ENCODE measurements around the gene TUBA1C. TPM values are rescaled to one million over a fixed set of nuclear protein-coding genes. Genes with fewer than 3 reads are reported as not detected.

The TUBA1C gene
- total and polyA plus RNA-seq, 9 of the 15 experiments (the other 6 are each of a cell fraction or from before 2014, with no cell fraction given) = 755 to 3,012 (median 914) TPM

DNA sequence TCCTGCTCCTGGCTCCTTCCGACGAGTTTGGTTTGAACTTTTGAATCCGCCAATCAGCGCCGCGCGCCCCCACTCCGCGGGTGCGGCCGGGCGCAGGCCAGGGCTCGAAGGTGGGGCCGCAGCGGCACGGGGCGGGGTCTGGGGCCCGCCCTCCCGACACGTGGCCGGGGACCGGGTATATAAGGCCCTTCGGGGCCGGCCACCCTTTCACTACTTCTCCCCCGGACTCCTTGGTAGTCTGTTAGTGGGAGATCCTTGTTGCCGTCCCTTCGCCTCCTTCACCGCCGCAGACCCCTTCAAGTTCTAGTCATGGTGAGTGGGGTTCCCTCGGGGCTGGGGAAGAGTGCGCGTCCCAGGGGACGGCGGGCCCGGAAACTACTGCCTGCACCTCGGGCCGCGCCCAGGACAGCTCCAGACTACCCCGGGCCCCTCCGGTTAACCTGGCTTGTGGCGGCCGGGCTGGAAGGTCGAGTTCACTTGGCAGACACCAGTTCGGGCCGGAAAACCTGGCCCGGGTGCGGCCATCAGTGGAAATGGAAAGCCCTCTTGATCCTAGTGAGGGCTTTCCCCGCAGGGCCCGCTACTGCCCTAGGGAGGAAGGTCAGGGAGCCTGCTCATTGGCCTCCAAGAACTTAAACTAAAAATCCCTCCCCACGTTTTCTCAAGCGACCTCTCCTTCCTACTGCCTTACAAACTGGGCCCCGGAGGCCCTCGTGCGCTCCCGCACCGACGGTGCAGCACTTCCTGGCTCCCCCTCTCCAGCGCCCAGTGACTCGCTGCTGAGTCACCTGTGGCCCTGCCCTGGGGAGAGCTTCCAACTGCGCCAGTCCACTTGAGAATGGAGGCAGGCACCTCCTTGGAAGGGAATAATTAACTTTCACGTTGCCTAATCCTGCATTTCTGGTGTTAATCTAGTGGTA lies at the start of gene TUBA1C (continued):
- TF ChIP-seq, protein P1, sequence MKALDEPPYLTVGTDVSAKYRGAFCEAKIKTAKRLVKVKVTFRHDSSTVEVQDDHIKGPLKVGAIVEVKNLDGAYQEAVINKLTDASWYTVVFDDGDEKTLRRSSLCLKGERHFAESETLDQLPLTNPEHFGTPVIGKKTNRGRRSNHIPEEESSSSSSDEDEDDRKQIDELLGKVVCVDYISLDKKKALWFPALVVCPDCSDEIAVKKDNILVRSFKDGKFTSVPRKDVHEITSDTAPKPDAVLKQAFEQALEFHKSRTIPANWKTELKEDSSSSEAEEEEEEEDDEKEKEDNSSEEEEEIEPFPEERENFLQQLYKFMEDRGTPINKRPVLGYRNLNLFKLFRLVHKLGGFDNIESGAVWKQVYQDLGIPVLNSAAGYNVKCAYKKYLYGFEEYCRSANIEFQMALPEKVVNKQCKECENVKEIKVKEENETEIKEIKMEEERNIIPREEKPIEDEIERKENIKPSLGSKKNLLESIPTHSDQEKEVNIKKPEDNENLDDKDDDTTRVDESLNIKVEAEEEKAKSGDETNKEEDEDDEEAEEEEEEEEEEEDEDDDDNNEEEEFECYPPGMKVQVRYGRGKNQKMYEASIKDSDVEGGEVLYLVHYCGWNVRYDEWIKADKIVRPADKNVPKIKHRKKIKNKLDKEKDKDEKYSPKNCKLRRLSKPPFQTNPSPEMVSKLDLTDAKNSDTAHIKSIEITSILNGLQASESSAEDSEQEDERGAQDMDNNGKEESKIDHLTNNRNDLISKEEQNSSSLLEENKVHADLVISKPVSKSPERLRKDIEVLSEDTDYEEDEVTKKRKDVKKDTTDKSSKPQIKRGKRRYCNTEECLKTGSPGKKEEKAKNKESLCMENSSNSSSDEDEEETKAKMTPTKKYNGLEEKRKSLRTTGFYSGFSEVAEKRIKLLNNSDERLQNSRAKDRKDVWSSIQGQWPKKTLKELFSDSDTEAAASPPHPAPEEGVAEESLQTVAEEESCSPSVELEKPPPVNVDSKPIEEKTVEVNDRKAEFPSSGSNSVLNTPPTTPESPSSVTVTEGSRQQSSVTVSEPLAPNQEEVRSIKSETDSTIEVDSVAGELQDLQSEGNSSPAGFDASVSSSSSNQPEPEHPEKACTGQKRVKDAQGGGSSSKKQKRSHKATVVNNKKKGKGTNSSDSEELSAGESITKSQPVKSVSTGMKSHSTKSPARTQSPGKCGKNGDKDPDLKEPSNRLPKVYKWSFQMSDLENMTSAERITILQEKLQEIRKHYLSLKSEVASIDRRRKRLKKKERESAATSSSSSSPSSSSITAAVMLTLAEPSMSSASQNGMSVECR (CRISPR knock-in tag; IDR thresholded peaks at IDR 0.05) = peak; percentile 85
- TF ChIP-seq ZNF124 (CRISPR knock-in tag; IDR thresholded peaks at IDR 0.05) = no peak
- TF ChIP-seq GATA2 (CRISPR knock-in tag; IDR thresholded peaks at IDR 0.05) = no peak
- no peak for TF ChIP-seq ARID2 (IDR thresholded peaks at IDR 0.05)
- TF ChIP-seq, protein P2, sequence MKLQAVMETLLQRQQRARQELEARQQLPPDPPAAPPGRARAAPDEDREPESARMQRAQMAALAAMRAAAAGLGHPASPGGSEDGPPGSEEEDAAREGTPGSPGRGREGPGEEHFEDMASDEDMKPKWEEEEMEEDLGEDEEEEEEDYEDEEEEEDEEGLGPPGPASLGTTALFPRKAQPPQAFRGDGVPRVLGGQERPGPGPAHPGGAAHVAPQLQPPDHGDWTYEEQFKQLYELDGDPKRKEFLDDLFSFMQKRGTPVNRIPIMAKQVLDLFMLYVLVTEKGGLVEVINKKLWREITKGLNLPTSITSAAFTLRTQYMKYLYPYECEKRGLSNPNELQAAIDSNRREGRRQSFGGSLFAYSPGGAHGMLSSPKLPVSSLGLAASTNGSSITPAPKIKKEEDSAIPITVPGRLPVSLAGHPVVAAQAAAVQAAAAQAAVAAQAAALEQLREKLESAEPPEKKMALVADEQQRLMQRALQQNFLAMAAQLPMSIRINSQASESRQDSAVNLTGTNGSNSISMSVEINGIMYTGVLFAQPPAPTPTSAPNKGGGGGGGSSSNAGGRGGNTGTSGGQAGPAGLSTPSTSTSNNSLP (IDR thresholded peaks at IDR 0.05; ENCODE audit: borderline replicate concordance, low read depth, low read length) = no peak
- TF ChIP-seq E2F3 (CRISPR knock-in tag; IDR thresholded peaks at IDR 0.05) = no peak
- peak; percentile 10; the same call in 1 of the 2 replicates for TF ChIP-seq HDAC2 (IDR thresholded peaks at IDR 0.05)
- no peak for TF ChIP-seq ZNF23 (CRISPR knock-in tag; IDR thresholded peaks at IDR 0.05)
- peak; percentile 55 to 66; a peak in 3 of 4 replicates for TF ChIP-seq HDAC1 (IDR thresholded peaks at IDR 0.05)
- TF ChIP-seq ZNF24 (IDR thresholded peaks at IDR 0.05) = peak; percentile 18; the same call in 1 of the 2 replicates
- peak; percentile 90 for TF ChIP-seq HMGN3 (IDR thresholded peaks at IDR 0.05; ENCODE audit: borderline replicate concordance, extremely low read depth, insufficient read length, low read depth, low read length)
- no peak for TF ChIP-seq ZNF140 (CRISPR knock-in tag; IDR thresholded peaks at IDR 0.05)
- TF ChIP-seq, protein P3, sequence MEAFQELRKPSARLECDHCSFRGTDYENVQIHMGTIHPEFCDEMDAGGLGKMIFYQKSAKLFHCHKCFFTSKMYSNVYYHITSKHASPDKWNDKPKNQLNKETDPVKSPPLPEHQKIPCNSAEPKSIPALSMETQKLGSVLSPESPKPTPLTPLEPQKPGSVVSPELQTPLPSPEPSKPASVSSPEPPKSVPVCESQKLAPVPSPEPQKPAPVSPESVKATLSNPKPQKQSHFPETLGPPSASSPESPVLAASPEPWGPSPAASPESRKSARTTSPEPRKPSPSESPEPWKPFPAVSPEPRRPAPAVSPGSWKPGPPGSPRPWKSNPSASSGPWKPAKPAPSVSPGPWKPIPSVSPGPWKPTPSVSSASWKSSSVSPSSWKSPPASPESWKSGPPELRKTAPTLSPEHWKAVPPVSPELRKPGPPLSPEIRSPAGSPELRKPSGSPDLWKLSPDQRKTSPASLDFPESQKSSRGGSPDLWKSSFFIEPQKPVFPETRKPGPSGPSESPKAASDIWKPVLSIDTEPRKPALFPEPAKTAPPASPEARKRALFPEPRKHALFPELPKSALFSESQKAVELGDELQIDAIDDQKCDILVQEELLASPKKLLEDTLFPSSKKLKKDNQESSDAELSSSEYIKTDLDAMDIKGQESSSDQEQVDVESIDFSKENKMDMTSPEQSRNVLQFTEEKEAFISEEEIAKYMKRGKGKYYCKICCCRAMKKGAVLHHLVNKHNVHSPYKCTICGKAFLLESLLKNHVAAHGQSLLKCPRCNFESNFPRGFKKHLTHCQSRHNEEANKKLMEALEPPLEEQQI (IDR thresholded peaks at IDR 0.05) = no peak
- TF ChIP-seq, protein P4, sequence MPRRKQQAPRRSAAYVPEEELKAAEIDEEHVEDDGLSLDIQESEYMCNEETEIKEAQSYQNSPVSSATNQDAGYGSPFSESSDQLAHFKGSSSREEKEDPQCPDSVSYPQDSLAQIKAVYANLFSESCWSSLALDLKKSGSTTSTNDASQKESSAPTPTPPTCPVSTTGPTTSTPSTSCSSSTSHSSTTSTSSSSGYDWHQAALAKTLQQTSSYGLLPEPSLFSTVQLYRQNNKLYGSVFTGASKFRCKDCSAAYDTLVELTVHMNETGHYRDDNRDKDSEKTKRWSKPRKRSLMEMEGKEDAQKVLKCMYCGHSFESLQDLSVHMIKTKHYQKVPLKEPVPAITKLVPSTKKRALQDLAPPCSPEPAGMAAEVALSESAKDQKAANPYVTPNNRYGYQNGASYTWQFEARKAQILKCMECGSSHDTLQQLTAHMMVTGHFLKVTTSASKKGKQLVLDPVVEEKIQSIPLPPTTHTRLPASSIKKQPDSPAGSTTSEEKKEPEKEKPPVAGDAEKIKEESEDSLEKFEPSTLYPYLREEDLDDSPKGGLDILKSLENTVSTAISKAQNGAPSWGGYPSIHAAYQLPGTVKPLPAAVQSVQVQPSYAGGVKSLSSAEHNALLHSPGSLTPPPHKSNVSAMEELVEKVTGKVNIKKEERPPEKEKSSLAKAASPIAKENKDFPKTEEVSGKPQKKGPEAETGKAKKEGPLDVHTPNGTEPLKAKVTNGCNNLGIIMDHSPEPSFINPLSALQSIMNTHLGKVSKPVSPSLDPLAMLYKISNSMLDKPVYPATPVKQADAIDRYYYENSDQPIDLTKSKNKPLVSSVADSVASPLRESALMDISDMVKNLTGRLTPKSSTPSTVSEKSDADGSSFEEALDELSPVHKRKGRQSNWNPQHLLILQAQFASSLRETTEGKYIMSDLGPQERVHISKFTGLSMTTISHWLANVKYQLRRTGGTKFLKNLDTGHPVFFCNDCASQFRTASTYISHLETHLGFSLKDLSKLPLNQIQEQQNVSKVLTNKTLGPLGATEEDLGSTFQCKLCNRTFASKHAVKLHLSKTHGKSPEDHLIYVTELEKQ (CRISPR knock-in tag; IDR thresholded peaks at IDR 0.05) = no peak
- no peak for TF ChIP-seq SMAD4 (CRISPR knock-in tag; conservative IDR thresholded peaks at IDR 0.05)

Data from K562 (cell line).